GM13976 (cell line): ENCODE results near the gene ADSS2.

Experiments used
- DNase-seq: peaks from one replicate; pipeline ENCODE4 v3.0.0; 2012; ENCODE audit warnings: low spot score
- in situ Hi-C: fragments of 300-500 bp; cut with MboI; formaldehyde crosslinking; loops from one replicate; pipeline ENCODE4 v1.12.0; 2022; ENCODE audit warnings: low sequenced_read_pairs, mixed read lengths, inconsistent platforms; ENCODE audit not compliant: unreplicated experiment
- TF ChIP-seq, protein P1 (sequence below): IDR thresholded peaks from 2 replicates; pipeline ENCODE4 v1.5.1; 2012; ENCODE audit warnings: borderline replicate concordance, mild to moderate bottlenecking; ENCODE audit not compliant: insufficient read depth; ENCODE audit errors: extremely low read depth, missing control alignments, control extremely low read depth

The ADSS2 gene

DNA sequence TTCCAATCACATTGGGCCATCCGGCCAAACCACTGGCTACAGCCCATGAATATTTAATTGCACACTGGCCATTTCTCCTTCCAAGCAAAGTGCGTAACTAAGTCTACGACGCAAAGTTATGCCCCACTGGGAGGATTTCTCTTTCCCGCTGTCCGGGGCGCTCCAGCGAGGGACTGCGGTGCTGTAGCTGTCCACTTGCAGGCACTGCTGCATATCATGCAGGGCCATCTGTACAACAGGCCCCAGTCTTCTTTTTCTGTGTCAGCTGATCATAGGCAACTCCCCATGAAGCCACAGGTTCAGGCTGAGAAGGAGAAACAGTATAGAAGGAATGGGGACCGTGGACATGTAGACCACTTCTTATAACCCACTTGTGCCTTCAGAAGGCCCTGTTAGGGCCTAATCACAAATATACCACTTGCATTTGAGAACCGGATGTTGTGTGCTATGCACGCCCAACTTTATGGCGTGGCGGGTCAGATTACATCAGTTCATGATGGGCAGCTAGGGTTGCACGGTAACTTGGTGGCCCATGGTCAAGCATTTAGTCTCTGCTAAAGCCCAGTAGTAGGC is 58.0 kb downstream of the ADSS2 start:
- no peak for DNase-seq
- TF ChIP-seq, protein P1, sequence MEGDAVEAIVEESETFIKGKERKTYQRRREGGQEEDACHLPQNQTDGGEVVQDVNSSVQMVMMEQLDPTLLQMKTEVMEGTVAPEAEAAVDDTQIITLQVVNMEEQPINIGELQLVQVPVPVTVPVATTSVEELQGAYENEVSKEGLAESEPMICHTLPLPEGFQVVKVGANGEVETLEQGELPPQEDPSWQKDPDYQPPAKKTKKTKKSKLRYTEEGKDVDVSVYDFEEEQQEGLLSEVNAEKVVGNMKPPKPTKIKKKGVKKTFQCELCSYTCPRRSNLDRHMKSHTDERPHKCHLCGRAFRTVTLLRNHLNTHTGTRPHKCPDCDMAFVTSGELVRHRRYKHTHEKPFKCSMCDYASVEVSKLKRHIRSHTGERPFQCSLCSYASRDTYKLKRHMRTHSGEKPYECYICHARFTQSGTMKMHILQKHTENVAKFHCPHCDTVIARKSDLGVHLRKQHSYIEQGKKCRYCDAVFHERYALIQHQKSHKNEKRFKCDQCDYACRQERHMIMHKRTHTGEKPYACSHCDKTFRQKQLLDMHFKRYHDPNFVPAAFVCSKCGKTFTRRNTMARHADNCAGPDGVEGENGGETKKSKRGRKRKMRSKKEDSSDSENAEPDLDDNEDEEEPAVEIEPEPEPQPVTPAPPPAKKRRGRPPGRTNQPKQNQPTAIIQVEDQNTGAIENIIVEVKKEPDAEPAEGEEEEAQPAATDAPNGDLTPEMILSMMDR = no peak
- in situ Hi-C loops = no loop called here

DNA sequence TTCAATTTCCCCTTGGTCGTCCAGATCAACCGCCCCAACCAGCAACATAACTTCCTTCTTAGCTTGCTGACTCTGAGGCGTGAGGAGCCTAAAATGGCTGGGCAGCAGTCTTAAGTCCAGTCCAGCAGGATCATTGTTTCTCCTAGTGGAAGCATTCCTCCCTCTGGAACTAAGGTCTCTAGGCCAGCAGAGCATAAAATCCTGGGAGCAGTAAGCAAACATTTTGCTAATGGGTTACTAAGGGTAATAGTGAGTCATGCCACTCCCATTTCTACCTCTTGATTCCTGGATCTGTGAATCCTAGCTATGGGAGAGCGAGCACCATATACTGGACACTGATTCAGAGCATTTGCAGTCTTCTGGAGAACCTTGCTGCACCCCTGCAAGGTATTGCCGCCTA is 59.9 kb downstream of the ADSS2 start:
- TF ChIP-seq, protein P1 = no peak
- in situ Hi-C loops = no loop called here
- DNase-seq = no peak

DNA sequence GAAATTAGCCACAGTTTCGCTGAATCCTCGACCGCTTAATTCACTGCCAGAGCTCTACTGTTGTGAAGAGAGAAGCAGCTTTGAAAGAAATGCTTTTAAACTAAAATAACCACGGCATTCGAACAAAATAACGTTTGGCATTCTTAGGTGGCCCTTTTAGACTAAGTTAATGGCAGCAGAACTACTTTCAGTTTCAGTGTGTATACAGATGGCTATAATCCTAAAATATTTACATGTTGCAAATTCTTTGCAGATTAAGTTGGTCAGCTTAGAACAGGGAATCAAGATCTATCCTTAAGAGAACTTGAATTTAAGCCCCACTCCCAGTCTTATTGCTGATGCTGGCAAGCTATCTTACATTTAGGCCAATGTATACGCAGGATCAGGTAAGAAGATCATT is 62.7 kb downstream of the ADSS2 start:
- in situ Hi-C loops = no loop called here
- TF ChIP-seq, protein P1 = no peak
- DNase-seq = no peak

DNA sequence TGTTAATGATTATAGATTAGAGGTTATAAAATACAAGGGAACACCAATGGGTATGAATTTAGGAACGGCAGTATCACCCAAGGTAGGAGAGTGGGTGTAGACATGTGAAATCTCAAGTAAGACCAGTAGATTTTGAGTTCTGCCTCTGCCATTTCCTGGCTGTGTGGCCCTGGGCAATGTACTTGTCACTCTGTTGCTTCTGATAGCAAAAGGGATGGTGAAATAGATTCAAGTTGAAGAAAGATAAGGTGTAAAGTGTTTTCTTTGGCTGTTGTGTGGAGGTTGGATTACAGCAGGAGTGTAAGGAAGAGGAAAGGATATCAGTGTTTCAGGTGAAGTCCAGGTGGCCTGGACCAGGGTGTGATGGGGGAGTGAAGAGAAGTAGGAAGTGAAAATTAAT is 64.3 kb downstream of the ADSS2 start:
- TF ChIP-seq, protein P1 = no peak
- DNase-seq = no peak
- in situ Hi-C loops = no loop called here

DNA sequence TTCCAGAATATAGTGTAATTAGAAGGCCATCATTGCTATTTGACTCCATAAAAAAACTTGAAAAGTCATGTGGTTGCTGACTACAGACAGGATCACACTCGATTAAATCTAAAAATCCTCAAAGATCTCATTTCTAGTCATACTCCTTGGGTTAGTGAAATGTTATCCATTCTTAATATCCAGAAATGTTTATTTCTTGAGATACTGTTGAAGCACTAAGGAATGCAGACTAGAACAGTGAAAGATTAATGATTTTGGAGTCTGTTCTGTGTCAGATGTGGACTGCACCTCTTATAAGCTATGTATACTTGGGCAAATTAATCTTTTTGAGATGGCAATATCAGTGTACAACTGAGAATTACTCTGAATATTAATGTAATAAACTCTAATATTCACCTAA is 65.1 kb downstream of the ADSS2 start:
- in situ Hi-C loops = no loop called here
- TF ChIP-seq, protein P1 = no peak
- no peak for DNase-seq

DNA sequence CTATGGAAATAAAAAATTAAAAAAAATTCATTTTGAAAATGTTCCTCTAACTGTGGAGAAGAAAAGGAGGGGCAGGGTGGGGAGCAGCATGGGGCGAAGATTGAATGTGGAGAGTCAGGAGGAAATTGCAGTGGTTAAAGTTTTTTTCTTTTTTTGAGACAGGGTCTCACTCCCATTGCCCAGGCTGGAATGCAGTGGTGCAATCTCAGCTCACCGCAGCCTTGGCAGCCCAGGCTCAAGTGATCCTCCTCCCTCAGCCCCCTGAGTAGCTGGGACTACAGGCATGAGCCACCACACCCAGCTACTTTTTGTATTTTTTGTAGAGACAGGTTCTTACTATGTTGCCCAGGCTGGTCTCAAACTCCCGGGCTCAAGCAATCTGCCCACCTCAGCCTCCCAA is 67.6 kb downstream of the ADSS2 start:
- no peak for DNase-seq
- in situ Hi-C loops = no loop called here
- TF ChIP-seq, protein P1 = no peak
